DMS114 treated with DMSO at 0.1 percent for 48 hours (cell line): ENCODE data around the gene MRPS6.

Source experiments
- DNase-seq: peaks from one replicate; lab custom pipeline; 2025; ENCODE audit not compliant: unreplicated experiment; lab: John Stamatoyannopoulos, UW

MRPS6 gene

GRCh38 chr21:34065027-34065426, 8.4 kb upstream of the MRPS6 start:
- DNase-seq: no peak

- DNase-seq: no peak
Measured at GRCh38 chr21:34071683-34072082, 1.7 kb upstream of the MRPS6 start.

DNA sequence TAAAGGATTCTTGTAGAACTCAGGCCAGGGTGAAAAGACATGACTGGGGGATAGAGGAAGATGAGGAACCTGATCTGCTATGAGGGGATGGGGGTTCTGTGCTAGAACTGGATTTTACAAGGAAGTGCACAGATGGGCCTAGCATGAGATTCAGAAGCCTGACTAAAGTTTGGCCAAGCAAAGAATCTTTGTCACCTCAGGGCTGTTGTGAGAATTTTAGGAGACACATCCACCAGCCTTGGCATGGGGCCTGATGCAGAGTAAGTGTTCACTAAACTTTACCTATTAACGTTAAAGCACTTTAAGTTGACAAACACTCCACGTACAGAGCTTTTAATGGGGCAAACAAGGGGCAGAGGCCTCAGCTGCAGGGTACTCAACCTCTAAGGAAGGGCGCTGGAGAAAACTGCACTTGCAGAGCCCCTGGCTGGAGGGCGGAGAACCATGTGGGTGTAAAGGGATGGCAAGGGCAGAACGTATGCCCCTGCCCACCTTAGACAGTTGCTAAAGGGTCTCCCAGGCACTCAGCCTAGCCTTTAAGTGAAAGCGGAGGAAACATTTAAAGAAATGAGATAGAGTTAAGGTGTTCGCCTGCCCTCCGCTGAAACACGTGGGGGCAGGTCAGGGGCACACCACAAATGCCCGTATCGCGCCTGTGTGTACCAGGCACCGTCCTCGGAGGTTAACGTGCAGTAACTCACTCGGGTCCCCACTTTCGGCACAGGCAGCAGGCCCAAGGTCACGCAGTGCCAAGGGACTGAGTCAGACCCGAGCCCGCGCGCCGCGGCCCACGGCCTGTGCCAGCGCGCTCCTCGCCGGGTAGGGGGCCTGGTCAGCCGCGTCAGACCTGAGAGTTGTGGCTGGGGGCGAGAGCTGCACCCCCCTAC, 990 bp upstream of the MRPS6 start:
- DNase-seq: no peak

DNA sequence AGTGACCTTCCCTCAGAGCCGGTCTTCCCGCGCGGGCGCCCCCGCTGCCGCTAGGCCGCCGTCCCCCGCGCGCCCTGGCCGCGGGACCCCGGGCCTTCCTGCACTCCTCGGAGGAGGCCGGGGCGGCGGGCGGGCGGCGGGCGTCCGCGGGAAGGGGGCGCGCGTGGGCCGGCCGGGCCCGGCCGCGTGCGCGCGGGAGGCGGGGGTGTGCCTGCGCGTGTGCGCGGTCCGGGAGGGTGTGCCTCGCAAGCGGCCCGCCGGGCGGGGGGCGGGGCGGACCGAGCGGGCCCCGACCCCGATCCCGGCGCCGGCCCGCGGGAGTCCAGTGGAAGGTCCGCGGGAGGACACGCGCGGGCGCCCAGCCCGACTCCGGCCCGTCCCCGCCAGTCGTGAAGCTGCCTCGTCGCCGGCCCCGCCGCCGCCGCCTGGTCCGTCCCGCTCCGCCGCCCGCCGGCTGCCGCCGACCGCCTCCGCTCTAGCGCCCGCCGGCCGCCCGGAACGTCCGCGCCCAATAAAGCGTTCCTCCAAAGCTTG, 438 bp downstream of the MRPS6 start:
- DNase-seq: no peak

GRCh38 chr21:34074283-34075090, 1.1 kb downstream of the MRPS6 start:
- no peak for DNase-seq

- DNase-seq: no peak
Measured at GRCh38 chr21:34075091-34075425, 1.7 kb downstream of the MRPS6 start.

DNA sequence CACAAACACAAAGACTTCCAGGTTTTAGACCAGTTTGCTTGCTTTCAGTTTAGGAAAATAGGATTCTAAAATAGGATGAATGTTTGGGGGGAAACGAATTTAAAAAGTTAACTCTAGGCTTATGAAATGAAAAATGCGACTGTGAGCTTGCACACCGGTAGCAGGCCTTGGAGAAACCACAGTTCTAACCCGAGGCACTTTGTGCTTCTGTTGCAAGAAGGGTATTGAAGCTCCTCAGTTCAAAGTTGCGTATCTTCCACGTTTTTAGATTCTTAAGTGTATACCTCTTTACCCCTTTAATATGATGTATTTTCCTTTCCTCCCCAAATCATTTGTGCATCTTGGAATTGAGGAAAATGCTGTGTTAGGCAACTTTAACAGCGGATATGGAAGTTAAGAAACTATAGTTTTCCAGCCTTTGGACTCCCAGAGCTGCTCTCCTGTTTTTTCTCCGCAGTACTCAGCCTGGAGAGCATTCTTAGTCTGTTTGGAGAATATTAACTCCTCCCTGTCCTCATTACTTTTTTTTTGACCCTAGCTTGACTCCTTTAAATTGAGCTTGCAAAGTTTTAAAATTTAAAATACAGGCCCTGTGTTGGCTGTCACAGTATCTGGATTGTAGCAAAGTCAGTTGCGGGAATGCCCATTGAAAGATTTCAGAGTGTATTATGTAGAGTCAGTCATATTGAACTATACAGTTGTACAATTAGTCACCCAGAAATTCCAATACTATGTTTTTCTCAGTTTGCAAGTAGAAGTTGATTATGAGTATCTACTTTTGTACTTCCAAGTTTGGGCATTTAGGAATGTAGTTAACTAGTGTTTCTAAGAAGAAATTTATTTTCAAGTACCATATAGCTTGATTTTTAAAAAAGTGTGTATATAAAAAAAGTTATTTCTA, 2.6 kb downstream of the MRPS6 start:
- DNase-seq: no peak

GRCh38 chr21:34076835-34077234, 3.5 kb downstream of the MRPS6 start:
- no peak for DNase-seq

DNA sequence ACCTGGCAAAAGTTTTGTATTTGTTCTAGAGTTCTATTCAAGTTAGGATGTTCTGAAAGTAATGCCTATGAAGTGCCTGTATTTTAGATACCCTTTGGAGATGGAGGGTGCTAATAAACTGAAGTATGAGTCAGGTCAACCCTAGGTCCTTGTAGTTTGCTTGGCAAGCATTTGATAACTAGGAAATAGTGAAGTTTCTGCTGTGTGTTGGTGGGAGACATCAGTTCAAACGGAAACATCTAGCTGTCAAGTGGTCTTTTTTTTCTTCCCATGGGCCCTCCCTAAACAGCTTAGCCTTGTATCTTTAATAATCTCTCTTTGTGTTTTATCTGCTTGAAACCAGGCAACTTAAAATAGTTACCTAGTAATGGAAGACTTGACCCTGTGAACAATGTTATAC, 4.5 kb downstream of the MRPS6 start:
- no peak for DNase-seq

DNA sequence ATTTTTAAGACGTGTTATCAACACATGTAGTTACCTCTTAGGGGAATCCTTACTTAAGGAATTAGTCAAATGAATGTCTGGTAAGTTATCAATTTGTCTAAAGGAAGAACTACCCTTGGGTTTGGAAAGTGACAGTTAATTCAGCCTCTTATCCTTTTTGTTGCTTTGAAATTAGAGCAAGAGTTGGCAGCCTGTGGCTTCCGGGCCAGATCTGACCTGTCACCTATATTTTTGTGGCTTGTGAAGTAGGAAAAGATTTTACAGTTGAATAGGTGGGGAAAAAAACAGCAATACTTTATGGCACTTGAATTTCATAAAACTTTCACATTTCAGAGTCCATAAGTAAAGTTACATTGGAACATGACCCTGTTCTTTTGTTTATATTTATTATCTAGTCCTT, 5.5 kb downstream of the MRPS6 start:
- no peak for DNase-seq

DNA sequence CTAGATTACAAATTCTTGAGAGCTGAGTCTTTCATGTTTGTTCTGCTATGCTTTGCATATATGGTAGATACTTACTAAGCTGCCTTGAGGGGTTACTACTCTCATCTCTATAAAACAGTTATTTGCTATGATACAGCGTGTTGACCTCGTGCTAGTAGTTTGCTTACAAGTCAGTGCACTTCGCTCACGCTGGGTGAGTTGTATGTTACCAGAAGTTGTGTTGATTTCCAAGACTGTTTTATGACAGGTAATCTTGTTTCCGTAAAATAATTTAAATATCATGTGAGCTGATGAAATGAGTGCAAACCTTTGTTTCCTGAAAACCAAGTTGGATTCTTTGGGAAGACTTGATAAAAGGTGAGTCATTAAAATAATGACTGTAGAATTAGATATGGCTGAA, 7.3 kb downstream of the MRPS6 start:
- DNase-seq: no peak

DNA sequence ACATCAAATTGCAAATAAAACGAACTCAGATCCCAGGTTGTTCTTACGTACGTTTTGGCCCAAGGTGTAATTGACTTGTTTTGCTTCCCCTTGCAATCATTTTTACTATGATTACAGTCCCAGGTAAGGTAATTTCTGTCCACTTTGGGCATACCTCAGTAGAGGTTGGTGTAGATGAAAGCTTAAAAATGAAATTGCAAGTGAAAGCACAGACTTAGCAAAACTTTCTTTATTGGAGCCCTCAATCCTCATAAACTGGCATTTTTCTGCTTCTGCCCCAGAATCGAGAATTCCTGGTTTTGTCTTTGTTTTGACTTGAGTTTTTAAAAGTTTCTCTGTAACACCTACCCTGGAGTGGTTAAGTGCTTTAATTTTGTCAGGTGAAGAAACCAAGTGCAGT, 9.4 kb downstream of the MRPS6 start:
- no peak for DNase-seq

DNA sequence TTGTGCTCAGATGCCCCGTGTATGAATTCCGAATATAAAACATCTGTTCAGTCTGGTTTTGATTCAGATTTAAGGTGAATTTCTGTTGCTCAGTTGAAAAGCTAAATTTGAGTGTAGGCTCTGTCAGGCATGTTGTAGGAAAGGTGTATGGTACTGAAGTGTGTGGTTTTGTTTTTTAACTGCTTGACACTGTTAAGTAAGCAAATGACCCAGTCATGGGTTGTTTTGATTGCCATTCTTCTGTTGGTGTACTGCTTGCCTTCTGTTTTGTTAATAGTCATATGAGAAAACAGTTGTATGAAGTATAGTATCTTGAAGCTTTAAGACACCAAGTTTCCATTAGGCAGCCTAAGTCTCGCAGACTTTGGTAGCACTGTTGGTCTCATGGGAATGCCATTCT, 10.0 kb downstream of the MRPS6 start:
- DNase-seq: no peak

GRCh38 chr21:34085129-34085528, 11.8 kb downstream of the MRPS6 start:
- no peak for DNase-seq

GRCh38 chr21:34086887-34087306, 13.5 kb downstream of the MRPS6 start:
- DNase-seq: no peak

DNA sequence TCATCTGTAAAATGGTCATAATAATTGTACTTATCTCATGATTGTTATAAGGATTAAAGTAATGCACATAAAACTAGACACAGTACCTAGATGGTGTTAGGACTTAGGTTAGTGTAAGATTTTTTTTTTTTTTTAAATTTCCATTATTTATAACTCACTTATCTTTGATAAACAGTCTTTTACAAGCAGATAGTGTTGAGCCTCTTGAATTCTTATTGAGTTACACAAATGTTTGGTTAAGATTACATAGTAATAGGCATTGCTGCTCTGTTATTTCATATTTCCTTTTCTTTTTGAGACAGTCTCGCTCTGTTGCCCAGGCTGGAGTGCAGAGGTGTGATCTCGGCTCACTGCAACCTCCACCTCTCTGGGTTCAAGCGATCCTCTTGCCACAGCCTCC, 15.4 kb downstream of the MRPS6 start:
- DNase-seq: no peak

DNA sequence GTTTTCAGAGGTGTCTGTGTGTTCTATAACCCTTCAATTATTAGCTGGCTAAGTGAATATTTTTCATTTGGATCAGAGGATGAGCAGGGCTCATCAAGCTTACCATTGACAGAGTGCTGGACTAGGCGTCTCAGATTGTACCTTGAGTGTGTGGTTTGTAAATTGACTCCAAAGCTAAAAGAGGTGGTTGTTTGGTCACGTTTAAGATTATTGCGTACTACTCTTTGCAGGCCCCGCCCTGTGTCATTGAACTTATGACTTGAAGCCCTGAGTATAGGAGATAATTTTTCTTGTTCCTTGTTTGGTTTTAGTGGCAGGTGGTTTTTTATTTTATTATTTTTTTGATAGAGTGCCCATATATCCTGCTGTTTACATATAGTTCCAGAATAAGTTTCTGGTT, 17.7 kb downstream of the MRPS6 start:
- no peak for DNase-seq

GRCh38 chr21:34091607-34092006, 18.2 kb downstream of the MRPS6 start:
- no peak for DNase-seq

DNA sequence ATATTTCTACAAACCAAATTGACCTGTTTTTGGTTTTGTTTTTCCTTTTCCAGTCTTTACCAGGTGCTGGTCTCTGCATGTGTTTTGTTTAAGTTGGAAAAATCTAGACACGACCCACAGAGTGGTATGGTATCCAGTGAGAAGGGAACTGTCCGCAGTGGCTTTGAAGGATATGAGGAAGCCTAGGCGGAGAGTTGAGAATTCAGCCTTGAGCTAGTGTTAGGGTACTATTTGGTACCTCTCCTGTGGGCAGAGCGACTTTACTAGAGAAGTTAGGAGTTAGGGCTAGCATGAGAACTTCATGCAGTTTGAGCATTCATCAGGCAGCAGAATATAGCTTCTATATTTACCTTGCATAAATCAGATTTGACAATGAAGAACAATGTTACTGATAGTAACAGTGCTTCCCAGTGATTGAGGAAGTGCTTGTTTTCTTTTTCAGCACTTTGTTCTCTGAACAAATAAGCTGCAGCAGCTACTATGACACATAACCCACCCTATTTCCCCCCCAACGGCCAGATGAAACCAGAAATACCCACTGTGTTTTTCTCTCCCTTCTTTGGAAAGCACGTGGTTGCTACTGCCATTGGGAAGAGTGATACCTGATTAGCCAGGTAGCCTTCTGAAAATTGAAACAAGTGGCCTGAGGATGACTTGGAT, 19.0 kb downstream of the MRPS6 start:
- DNase-seq: no peak

DNA sequence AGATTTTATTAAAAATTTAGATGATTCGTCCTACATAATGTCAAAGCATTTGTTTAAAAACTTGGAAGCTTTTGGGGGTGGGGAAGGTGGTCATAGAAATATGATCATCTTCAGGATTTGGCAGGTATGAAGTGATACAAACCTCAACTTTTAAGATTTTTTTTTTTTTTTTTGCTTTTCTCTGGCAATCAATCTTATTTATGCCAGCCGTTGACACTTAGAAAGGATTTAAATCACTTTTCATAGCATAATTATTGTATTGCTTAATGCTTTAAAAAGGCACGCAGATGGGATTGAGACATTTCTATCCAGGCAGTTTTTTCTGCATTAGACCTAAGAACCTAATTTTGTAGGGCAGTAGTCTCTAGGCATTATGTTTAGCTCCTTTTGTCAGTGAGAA, 19.7 kb downstream of the MRPS6 start:
- no peak for DNase-seq

DNA sequence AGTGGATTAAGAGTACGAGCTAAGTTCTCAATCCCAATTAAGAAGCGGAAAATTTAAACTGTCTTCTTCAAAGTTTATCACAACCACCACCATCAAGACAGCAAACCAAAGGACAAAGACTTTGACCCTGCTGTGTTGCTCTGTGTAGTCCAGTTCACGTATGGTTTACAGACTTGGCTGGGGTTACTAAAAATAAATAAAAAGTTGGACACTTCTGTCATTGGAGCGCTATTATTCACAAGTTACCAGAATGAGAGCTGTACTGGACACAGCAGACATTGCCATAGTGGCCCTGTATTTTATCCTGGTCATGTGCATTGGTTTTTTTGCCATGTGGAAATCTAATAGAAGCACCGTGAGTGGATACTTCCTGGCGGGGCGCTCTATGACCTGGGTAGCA, 21.6 kb downstream of the MRPS6 start:
- DNase-seq: no peak
